SH-SY5Y (cell line): ENCODE data around the gene ARF1.

Experiments
- GATA2 ChIP-seq: IDR thresholded peaks from 2 replicates; pipeline ENCODE4 v1.6.1; 2011; ENCODE audit warnings: mild to moderate bottlenecking, low read depth, low read length
- GATA3 ChIP-seq: IDR thresholded peaks from 2 replicates; pipeline ENCODE4 v1.6.1; 2011; ENCODE audit warnings: low read depth, mild to moderate bottlenecking, low read length, moderate library complexity

Gene ARF1

GRCh38 chr1:228044961-228045360, 37.5 kb upstream of the ARF1 start:
- TF ChIP-seq GATA3 (no peak), GATA2 (no peak)

- TF ChIP-seq GATA2 (no peak), GATA3 (no peak)
These were observed 37.1 kb upstream of the ARF1 start for GRCh38 chr1:228045405-228045804.

GRCh38 chr1:228045871-228046270, 36.6 kb upstream of the ARF1 start:
- no peak for TF ChIP-seq GATA2
- TF ChIP-seq GATA3, result no peak

- TF ChIP-seq GATA3, result no peak
- TF ChIP-seq GATA2, result no peak
These were observed 35.9 kb upstream of the ARF1 start for GRCh38 chr1:228046421-228047182.

GRCh38 chr1:228047183-228047466, 35.4 kb upstream of the ARF1 start:
- TF ChIP-seq GATA2 (no peak), GATA3 (no peak)

- TF ChIP-seq GATA3, result no peak
- no peak for TF ChIP-seq GATA2
These were observed 34.4 kb upstream of the ARF1 start for GRCh38 chr1:228048120-228048519.

GRCh38 chr1:228048659-228049298, 33.7 kb upstream of the ARF1 start:
- TF ChIP-seq GATA3 (no peak), GATA2 (no peak)

GRCh38 chr1:228050571-228051231, 31.8 kb upstream of the ARF1 start:
- no peak for TF ChIP-seq GATA3
- TF ChIP-seq GATA2, result no peak

GRCh38 chr1:228058172-228058948, 24.1 kb upstream of the ARF1 start:
- TF ChIP-seq GATA3 (no peak), GATA2 (no peak)

- TF ChIP-seq GATA2 (no peak), GATA3 (no peak)
These were observed 23.4 kb upstream of the ARF1 start for GRCh38 chr1:228058949-228059633.

GRCh38 chr1:228059634-228060457, 22.7 kb upstream of the ARF1 start:
- TF ChIP-seq GATA3, result no peak
- TF ChIP-seq GATA2, result no peak

- no peak for TF ChIP-seq GATA2
- TF ChIP-seq GATA3, result no peak
These were observed 21.9 kb upstream of the ARF1 start for GRCh38 chr1:228060458-228061190.

- TF ChIP-seq GATA2, result no peak
- TF ChIP-seq GATA3, result no peak
These were observed 21.0 kb upstream of the ARF1 start for GRCh38 chr1:228061411-228062084.
